ENCODE data around the gene IGFBP1.

The IGFBP1 gene

GRCh38 chr7:45902820-45903219, 14.5 kb downstream of the IGFBP1 start:
- no peak for DNase-seq (ENCODE audit: low spot score)

GRCh38 chr7:45909561-45909960, 21.3 kb downstream of the IGFBP1 start:
- DNase-seq (ENCODE audit: low spot score), result no peak

GRCh38 chr7:45910855-45911254, 22.6 kb downstream of the IGFBP1 start:
- no peak for DNase-seq (ENCODE audit: low spot score)

- no peak for DNase-seq (ENCODE audit: low spot score)
These were observed 23.0 kb downstream of the IGFBP1 start for GRCh38 chr7:45911311-45911710.

- no peak for DNase-seq (ENCODE audit: low spot score)
These were observed 24.7 kb downstream of the IGFBP1 start for GRCh38 chr7:45912972-45913371.

GRCh38 chr7:45914911-45915310, 26.6 kb downstream of the IGFBP1 start:
- no peak for DNase-seq (ENCODE audit: low spot score)

GRCh38 chr7:45915606-45916005, 27.3 kb downstream of the IGFBP1 start:
- DNase-seq (ENCODE audit: low spot score), result no peak

GRCh38 chr7:45917064-45917463, 28.8 kb downstream of the IGFBP1 start:
- DNase-seq (ENCODE audit: low spot score), result no peak

GRCh38 chr7:45917658-45918057, 29.4 kb downstream of the IGFBP1 start:
- peak; percentile 86 for DNase-seq (ENCODE audit: low spot score)

GRCh38 chr7:45918556-45918955, 30.3 kb downstream of the IGFBP1 start:
- no peak for DNase-seq (ENCODE audit: low spot score)

- DNase-seq (ENCODE audit: low spot score), result no peak
These were observed 31.0 kb downstream of the IGFBP1 start for GRCh38 chr7:45919231-45919784.

GRCh38 chr7:45919993-45920459, 31.7 kb downstream of the IGFBP1 start:
- no peak for DNase-seq (ENCODE audit: low spot score)

GRCh38 chr7:45920502-45921380, 32.5 kb downstream of the IGFBP1 start, which contains the start of gene IGFBP3:
Gene IGFBP3, minus strand, starts transcription at chr7:45921272. Its CDS starts 132 bp downstream, at chr7:45921140.
- DNase-seq (ENCODE audit: low spot score), result peak; percentile 74

- DNase-seq (ENCODE audit: low spot score), result no peak
These were observed 33.1 kb downstream of the IGFBP1 start for GRCh38 chr7:45921381-45921698.

- no peak for DNase-seq (ENCODE audit: low spot score)
These were observed 33.6 kb downstream of the IGFBP1 start for GRCh38 chr7:45921699-45922519.

GRCh38 chr7:45922810-45923209, 34.5 kb downstream of the IGFBP1 start:
- DNase-seq (ENCODE audit: low spot score), result no peak

GRCh38 chr7:45923290-45923689, 35.0 kb downstream of the IGFBP1 start:
- peak; percentile 68 for DNase-seq (ENCODE audit: low spot score)

- no peak for DNase-seq (ENCODE audit: low spot score)
These were observed 35.5 kb downstream of the IGFBP1 start for GRCh38 chr7:45923818-45924217.

GRCh38 chr7:45924283-45924682, 36.0 kb downstream of the IGFBP1 start:
- DNase-seq (ENCODE audit: low spot score), result no peak

- no peak for DNase-seq (ENCODE audit: low spot score)
These were observed 39.4 kb downstream of the IGFBP1 start for GRCh38 chr7:45927721-45928120.

GRCh38 chr7:45930967-45931366, 42.7 kb downstream of the IGFBP1 start:
- no peak for DNase-seq (ENCODE audit: low spot score)

GRCh38 chr7:45937301-45937700, 49.0 kb downstream of the IGFBP1 start:
- no peak for DNase-seq (ENCODE audit: low spot score)

- DNase-seq (ENCODE audit: low spot score), result no peak
These were observed 49.6 kb downstream of the IGFBP1 start for GRCh38 chr7:45937862-45938261.
